ENCODE measurements around the gene TRAPPC11. TPM values are rescaled to one million over a fixed set of nuclear protein-coding genes. Genes with fewer than 3 reads are reported as not detected.

Gene TRAPPC11
- polyA plus RNA-seq, 1 of the 3 experiments (the other 2 are of a cell fraction): 18.8 TPM

- POLR2A ChIA-PET: no interaction called here
- TF ChIP-seq FOSL2 (IDR thresholded peaks at IDR 0.05; ENCODE audit: borderline replicate concordance, low read depth): no peak
- no peak for TF ChIP-seq EP300 (IDR thresholded peaks at IDR 0.05; ENCODE audit: borderline replicate concordance in 1 of 2, low read depth in 1 of 2, low read length in 1 of 2)
- no peak for TF ChIP-seq SMC3 (IDR thresholded peaks at IDR 0.05; ENCODE audit: low read depth, low read length)
- TF ChIP-seq POLR2AphosphoS5 (IDR thresholded peaks at IDR 0.05; ENCODE audit: low read depth, low read length): no peak
- TF ChIP-seq ZBTB33 (IDR thresholded peaks at IDR 0.05; ENCODE audit: borderline replicate concordance, low read depth): no peak
- TF ChIP-seq TAF1 (IDR thresholded peaks at IDR 0.05; ENCODE audit: borderline replicate concordance, low read depth, low read length): no peak
- no peak for TF ChIP-seq RXRA (IDR thresholded peaks at IDR 0.05; ENCODE audit: borderline replicate concordance, low read depth)
- no peak for TF ChIP-seq FOXJ3 (CRISPR knock-in tag; IDR thresholded peaks at IDR 0.05)
- TF ChIP-seq JUND (IDR thresholded peaks at IDR 0.05): no peak
- no peak for TF ChIP-seq RAD21 (IDR thresholded peaks at IDR 0.05; ENCODE audit: low read length)
- TF ChIP-seq, protein P1, sequence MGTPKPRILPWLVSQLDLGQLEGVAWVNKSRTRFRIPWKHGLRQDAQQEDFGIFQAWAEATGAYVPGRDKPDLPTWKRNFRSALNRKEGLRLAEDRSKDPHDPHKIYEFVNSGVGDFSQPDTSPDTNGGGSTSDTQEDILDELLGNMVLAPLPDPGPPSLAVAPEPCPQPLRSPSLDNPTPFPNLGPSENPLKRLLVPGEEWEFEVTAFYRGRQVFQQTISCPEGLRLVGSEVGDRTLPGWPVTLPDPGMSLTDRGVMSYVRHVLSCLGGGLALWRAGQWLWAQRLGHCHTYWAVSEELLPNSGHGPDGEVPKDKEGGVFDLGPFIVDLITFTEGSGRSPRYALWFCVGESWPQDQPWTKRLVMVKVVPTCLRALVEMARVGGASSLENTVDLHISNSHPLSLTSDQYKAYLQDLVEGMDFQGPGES (IDR thresholded peaks at IDR 0.05; ENCODE audit: low read depth, low read length): no peak
- TF ChIP-seq CTCF (IDR thresholded peaks at IDR 0.05): no peak
- TF ChIP-seq CHD2 (IDR thresholded peaks at IDR 0.05; ENCODE audit: low read length, partially characterized antibody): no peak
- TF ChIP-seq EZH2phosphoT487 (IDR thresholded peaks at IDR 0.05; ENCODE audit: borderline replicate concordance, low read depth): no peak
- TF ChIP-seq RCOR1 (IDR thresholded peaks at IDR 0.05; ENCODE audit: low read length): no peak
- no peak for TF ChIP-seq NRF1 (IDR thresholded peaks at IDR 0.05; ENCODE audit: low read depth, low read length)
- TF ChIP-seq ELF1 (IDR thresholded peaks at IDR 0.05): no peak
- TF ChIP-seq GABPA (IDR thresholded peaks at IDR 0.05; ENCODE audit: low read depth): no peak
- no peak for TF ChIP-seq TEAD4 (IDR thresholded peaks at IDR 0.05; ENCODE audit: borderline replicate concordance, insufficient read depth)
- TF ChIP-seq MEF2A (IDR thresholded peaks at IDR 0.05; ENCODE audit: borderline replicate concordance, low read depth): no peak
- peaks cover 0 to 7% of the 10 kb centered on the region in 2 experiments; a peak in 2 of 4 replicates for H3K4me1 ChIP-seq (ENCODE audit: control insufficient read depth in 1 of 2, insufficient read depth in 2 of 2, low read depth in 1 of 2, low read length in 1 of 2)
- no peak overlapping the region for H2AFZ ChIP-seq (ENCODE audit: low read depth)
- H4K20me1 ChIP-seq (ENCODE audit: insufficient read depth): no peaks in the 10 kb centered on the region
- 64% methylated on average over 3 of the region's 3 CpGs for WGBS (ENCODE audit: low lambda C conversion rate)
- no peak for DNase-seq
- CTCF ChIA-PET: interaction anchor here (1.2 to 2.3 kb wide), 2 partner anchors 12 to 425 kb away, joined by 3 to 6 read pairs; no protein-coding TSS in a partner anchor
- H3K4me2 ChIP-seq: no peak overlapping the region
- H3K4me3 ChIP-seq (ENCODE audit: low read depth in 2 of 2, low read length in 1 of 2): no peak overlapping the region
- no peaks in the 10 kb centered on the region for H3K79me2 ChIP-seq (ENCODE audit: insufficient read depth)
- H3K36me3 ChIP-seq (replicated peaks in 1 of 2; ENCODE audit: control insufficient read depth in 1 of 2, insufficient read depth in 2 of 2, low read length in 1 of 2): peaks cover 55 to 61% of the 10 kb centered on the region in 2 experiments
- no peak overlapping the region for H3K9ac ChIP-seq
- no peaks in the 10 kb centered on the region for H3K27me3 ChIP-seq (ENCODE audit: insufficient read depth)
- H3K9me3 ChIP-seq: no peaks in the 10 kb centered on the region
- H3K9me2 ChIP-seq: no peaks in the 10 kb centered on the region
- peaks cover 4% of the 10 kb centered on the region for H3F3A ChIP-seq (replicated peaks; ENCODE audit: insufficient read depth)
- no peak overlapping the region for H3K27ac ChIP-seq (ENCODE audit: low read depth in 2 of 2, low read length in 1 of 2)
These were observed 15.1 kb downstream of the TRAPPC11 start for GRCh38 chr4:183674153-183674552.
